Body of pancreas (tissue), 4 donors: ENCODE results near the gene CAPZA1. TPM values are rescaled to one million over a fixed set of nuclear protein-coding genes. Genes with fewer than 3 reads are reported as not detected.

Experiments
- ATAC-seq: fragments of 150-250 bp; one replicate; pipeline ENCODE4 v1.9.1; 2016
- DNase-seq, 4 donors: peaks; one replicate each; pipeline ENCODE4 v3.0.0-alpha.2; 2019
- H3K27ac ChIP-seq, 4 donors: fragments of 200-600 bp; sonication (generic); 1 replicate in 3 of 4; 2 replicates in 1 of 4; pipeline versions ENCODE4 v1.5.1 to v1.6.1; 2016 to 2019; ENCODE audit warnings: mild to moderate bottlenecking in 1 of 4, mixed read lengths in 1 of 4, moderate library complexity in 1 of 4
- H3K27me3 ChIP-seq, 2 donors: fragments of 200-600 bp; sonication (generic); one replicate each; pipeline ENCODE4 v1.6.0; 2016; ENCODE audit warnings: mild to moderate bottlenecking in 1 of 2
- H3K36me3 ChIP-seq, 2 donors: fragments of 200-600 bp; sonication (generic); replicated peaks in 1 of 2; 2 replicates each; pipeline ENCODE4 v1.5.1; 2016; ENCODE audit warnings: low read depth in 2 of 2; ENCODE audit not compliant: insufficient read depth in 1 of 2
- H3K4me1 ChIP-seq: fragments of 200-600 bp; sonication (generic); one replicate; pipeline ENCODE4 v1.6.0; 2016
- H3K4me3 ChIP-seq, 2 donors: fragments of 200-600 bp; sonication (generic); 1 replicate in 1 of 2; 2 replicates in 1 of 2; pipeline ENCODE4 v1.5.1; 2016 to 2019
- H3K9me3 ChIP-seq, 3 donors: fragments of 200-600 bp; sonication (generic); 1 replicate in 2 of 3; 2 replicates in 1 of 3; pipeline ENCODE4 v1.5.1; 2016
- POLR2A ChIP-seq, 3 donors: fragments of 450-650 bp; IDR thresholded peaks; one replicate each; pipeline ENCODE4 v1.6.1; 2016; ENCODE audit warnings: antibody characterized with exemption in 3 of 3, mild to moderate bottlenecking in 2 of 3
- WGBS, 2 donors: methylation state at CpG; one replicate each; pipeline ENCODE4 v1.1.5; 2017; 5-methylcytosine and 5-hydroxymethylcytosine counted together
- intact Hi-C: fragments of 100-400 bp; cut with DNase I; formaldehyde crosslinking; loops from one replicate; pipeline ENCODE4 v1.15.1; 2023
- total RNA-seq, 2 donors: library from RNA; depleted of rRNA; stranded (reverse); fragments of >200 nt; gene quantifications; one replicate each; pipeline ENCODE4 v1.1.0, GENCODE V29; 2016
- TF ChIP-seq, protein P1 (sequence below), 7 experiments: fragments of 450-650 bp in 4 of 7; fragments of 200-600 bp in 3 of 7; sonication (generic) in 3 of 7; IDR thresholded peaks; one replicate each; pipeline ENCODE4 v1.5.1; 2016 to 2019; ENCODE audit warnings: antibody characterized with exemption in 7 of 7

CAPZA1 gene
- total RNA-seq, 2 donors from 2014 or later, result 56.0 to 66.9 TPM

DNA sequence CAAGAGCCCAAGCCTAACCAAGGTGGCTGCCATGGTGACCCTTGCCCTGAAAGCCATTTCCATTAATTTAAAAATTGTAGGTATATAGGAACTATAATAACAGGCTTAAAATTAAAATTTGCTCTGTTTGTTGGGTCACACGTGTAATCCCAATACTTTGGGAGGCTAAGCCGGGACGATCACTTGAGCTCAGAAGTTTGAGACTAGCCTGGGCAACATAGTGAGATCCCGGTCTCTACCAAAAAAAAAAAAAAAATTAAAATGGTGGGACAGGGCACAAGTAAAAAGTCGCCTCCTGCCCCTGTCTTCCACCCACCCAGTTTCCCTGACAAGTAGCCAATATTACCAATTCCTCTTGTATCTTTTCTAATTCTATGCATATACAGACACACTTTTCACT is 6.6 kb downstream of the CAPZA1 start:
- whole genome bisulfite sequencing, 2 donors, result 92 to 96% methylated on average over 5 of the region's 5 CpGs
- peaks cover 40% of the 10 kb centered on the region for H3K4me1 ChIP-seq
- H3K27me3 ChIP-seq, result no peaks in the 10 kb centered on the region
- TF ChIP-seq, protein P1, sequence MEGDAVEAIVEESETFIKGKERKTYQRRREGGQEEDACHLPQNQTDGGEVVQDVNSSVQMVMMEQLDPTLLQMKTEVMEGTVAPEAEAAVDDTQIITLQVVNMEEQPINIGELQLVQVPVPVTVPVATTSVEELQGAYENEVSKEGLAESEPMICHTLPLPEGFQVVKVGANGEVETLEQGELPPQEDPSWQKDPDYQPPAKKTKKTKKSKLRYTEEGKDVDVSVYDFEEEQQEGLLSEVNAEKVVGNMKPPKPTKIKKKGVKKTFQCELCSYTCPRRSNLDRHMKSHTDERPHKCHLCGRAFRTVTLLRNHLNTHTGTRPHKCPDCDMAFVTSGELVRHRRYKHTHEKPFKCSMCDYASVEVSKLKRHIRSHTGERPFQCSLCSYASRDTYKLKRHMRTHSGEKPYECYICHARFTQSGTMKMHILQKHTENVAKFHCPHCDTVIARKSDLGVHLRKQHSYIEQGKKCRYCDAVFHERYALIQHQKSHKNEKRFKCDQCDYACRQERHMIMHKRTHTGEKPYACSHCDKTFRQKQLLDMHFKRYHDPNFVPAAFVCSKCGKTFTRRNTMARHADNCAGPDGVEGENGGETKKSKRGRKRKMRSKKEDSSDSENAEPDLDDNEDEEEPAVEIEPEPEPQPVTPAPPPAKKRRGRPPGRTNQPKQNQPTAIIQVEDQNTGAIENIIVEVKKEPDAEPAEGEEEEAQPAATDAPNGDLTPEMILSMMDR (IDR thresholded peaks at IDR 0.05), result no peak
- TF ChIP-seq POLR2A (IDR thresholded peaks at IDR 0.05), result no peak
- intact Hi-C loops, result loop anchor here (10.0 kb wide), 1 partner anchor 69 kb away; no protein-coding TSS in a partner anchor
- DNase-seq (no peak), ATAC-seq (no peak)
- H3K27ac ChIP-seq, result no peak overlapping the region
- H3K4me3 ChIP-seq, result no peak overlapping the region
- H3K9me3 ChIP-seq, result no peaks in the 10 kb centered on the region
- no peaks in the 10 kb centered on the region for H3K36me3 ChIP-seq

DNA sequence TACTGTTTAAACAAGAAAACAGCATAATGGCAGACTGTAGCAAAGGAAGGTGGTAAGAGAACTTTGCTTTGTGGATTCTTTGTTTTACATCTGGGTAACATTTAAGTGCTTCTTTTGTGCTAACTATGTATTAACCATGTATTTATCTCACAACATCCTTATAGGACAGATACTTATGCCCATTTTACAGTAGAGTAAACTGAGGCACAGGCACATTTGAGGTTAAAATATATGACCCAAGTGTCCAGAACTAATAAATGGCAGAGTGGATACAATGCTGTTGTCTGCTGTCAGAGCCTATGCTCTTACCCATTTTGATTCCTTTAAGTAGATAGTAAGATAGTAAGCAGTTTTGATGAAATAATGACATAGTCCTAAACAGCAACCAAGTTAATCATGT is 7.3 kb downstream of the CAPZA1 start:
- no peaks in the 10 kb centered on the region for H3K27me3 ChIP-seq
- intact Hi-C loops, result loop anchor here (10.0 kb wide), 1 partner anchor 68 kb away; no protein-coding TSS in a partner anchor
- H3K4me3 ChIP-seq, result no peak overlapping the region
- no peak for TF ChIP-seq POLR2A (IDR thresholded peaks at IDR 0.05)
- TF ChIP-seq, protein P1 (IDR thresholded peaks at IDR 0.05), result no peak
- H3K36me3 ChIP-seq, result no peaks in the 10 kb centered on the region
- DNase-seq (no peak), ATAC-seq (no peak)
- no peaks in the 10 kb centered on the region for H3K9me3 ChIP-seq
- no peak overlapping the region for H3K27ac ChIP-seq
- peaks cover 40% of the 10 kb centered on the region for H3K4me1 ChIP-seq

DNA sequence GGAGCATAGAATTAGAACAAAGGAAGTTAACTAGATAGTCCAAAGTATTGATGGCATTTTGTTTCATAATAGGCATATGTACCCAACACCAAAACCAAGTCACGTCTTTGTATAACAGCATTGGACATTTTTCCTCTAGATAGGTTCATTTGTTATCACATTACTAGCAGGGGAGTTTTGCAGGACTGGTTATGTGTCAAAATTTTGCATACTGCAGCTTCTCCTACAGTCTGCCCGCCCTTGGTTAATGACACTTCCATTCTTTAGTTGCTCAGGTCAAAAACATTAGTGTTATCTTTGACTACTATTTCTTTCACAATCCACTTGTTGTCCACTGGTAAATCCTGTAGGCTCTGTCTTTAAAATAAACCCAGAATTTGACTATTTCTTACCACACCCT is 8.9 kb downstream of the CAPZA1 start:
- no peaks in the 10 kb centered on the region for H3K36me3 ChIP-seq
- H3K9me3 ChIP-seq, result no peaks in the 10 kb centered on the region
- peaks cover 43% of the 10 kb centered on the region for H3K4me1 ChIP-seq
- no peak overlapping the region for H3K4me3 ChIP-seq
- 83 to 87% methylated on average over 2 of the region's 2 CpGs for WGBS, 2 donors
- intact Hi-C loops, result loop anchor here (10.0 kb wide), 1 partner anchor 66 kb away; no protein-coding TSS in a partner anchor
- H3K27me3 ChIP-seq, result no peaks in the 10 kb centered on the region
- DNase-seq (no peak), ATAC-seq (no peak)
- H3K27ac ChIP-seq, result no peak overlapping the region
- no peak for TF ChIP-seq POLR2A (IDR thresholded peaks at IDR 0.05)
- TF ChIP-seq, protein P1 (IDR thresholded peaks at IDR 0.05), result no peak

DNA sequence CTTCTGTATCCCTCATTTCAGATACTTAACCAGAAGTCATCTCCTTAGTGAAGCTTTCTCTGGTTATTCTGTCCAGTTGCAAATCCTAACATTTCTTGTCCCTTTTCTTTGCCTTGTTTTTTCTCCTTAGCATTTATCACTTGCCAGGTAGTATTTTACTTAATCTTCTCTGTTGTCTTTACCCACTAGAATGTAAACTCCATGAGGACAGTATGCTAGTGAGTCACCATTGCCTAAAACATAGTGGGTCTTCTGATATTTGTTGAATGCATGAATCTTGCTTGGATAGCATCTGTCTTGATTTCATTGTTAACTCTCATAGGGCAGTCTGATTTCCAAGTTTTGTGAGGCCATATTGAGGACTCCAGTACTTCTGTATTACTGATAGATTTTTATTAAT is 9.6 kb downstream of the CAPZA1 start:
- TF ChIP-seq, protein P1 (IDR thresholded peaks at IDR 0.05), result no peak
- no peak for TF ChIP-seq POLR2A (IDR thresholded peaks at IDR 0.05)
- no peaks in the 10 kb centered on the region for H3K27me3 ChIP-seq
- H3K36me3 ChIP-seq, result no peaks in the 10 kb centered on the region
- H3K4me1 ChIP-seq, result peaks cover 48% of the 10 kb centered on the region
- intact Hi-C loops, result loop anchor here (10.0 kb wide), 1 partner anchor 66 kb away; no protein-coding TSS in a partner anchor
- H3K4me3 ChIP-seq, result no peak overlapping the region
- DNase-seq (no peak), ATAC-seq (no peak)
- no peak overlapping the region for H3K27ac ChIP-seq
- no peaks in the 10 kb centered on the region for H3K9me3 ChIP-seq

DNA sequence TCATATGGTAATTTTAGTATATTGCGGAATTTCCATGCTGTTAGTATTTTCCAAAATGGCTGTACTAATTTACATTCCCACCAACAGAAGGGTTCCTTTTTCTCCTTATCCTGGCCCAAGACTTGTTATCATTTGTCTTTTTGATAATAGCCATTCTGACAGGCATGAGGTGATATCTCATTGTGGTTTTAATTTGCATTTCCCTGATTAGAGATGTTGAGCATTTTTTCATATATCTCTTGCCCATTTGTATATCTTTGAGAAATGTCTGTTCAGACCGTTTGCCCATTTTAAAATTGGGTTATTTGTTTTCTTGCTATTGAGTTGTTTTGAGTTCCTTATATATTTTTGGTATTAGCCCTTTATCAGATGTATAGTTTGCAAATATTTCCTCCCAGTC is 14.0 kb downstream of the CAPZA1 start:
- intact Hi-C loops, result no loop called here
- Histone ChIP-seq H3K27me3 (no peaks in the 10 kb centered on the region), H3K9me3 (no peaks in the 10 kb centered on the region), H3K36me3 (no peaks in the 10 kb centered on the region), H3K27ac (no peak overlapping the region), H3K4me3 (no peak overlapping the region), H3K4me1 (peaks cover 61% of the 10 kb centered on the region)
- TF ChIP-seq POLR2A (IDR thresholded peaks at IDR 0.05), result no peak
- TF ChIP-seq, protein P1 (IDR thresholded peaks at IDR 0.05), result no peak
- ATAC-seq, result no peak
- DNase-seq, result no peak
- 94 to 96% methylated on average over 2 of the region's 2 CpGs for WGBS, 2 donors
